Caco-2 (cell line): ENCODE results near the gene USP22. TPM values are rescaled to one million over a fixed set of nuclear protein-coding genes. Genes with fewer than 3 reads are reported as not detected.

Experiments
- BruUV-seq: library from RNA; stranded (reverse); fragments of 400-500 nt; replicated peaks from 2 replicates; lab custom pipeline; 2021; lab: Mats Ljungman, UMichigan
- CTCF ChIA-PET: fragments of 300-600 bp; sonication (Branson Sonifier 250); formaldehyde crosslinking; loops from one replicate; lab custom pipeline; 2022; ENCODE audit warnings: antibody characterized with exemption; lab: Charles Lee
- POLR2A ChIA-PET: fragments of 300-600 bp; sonication (Branson Sonifier 250); formaldehyde crosslinking; loops from one replicate; lab custom pipeline; 2022; ENCODE audit warnings: antibody characterized with exemption; lab: Charles Lee
- DNase-seq, 2 experiments: peaks; one replicate each; pipeline versions ENCODE4 v3.0.0 to v3.0.0-alpha.2; 2020 to 2022
- H3K27me3 ChIP-seq: replicated peaks from 2 replicates; pipeline ENCODE4 v1.6.0; 2011; ENCODE audit warnings: low read length; ENCODE audit not compliant: control insufficient read depth, insufficient read depth
- H3K36me3 ChIP-seq: 2 replicates; pipeline ENCODE4 v1.5.1; 2011; ENCODE audit warnings: low read length; ENCODE audit not compliant: control insufficient read depth, insufficient read depth
- H3K4me1 ChIP-seq: fragments of 250-450 bp; sonication (Bioruptor Pico); 2 replicates; pipeline ENCODE4 v1.5.1; 2020; ENCODE audit warnings: mild to moderate bottlenecking
- H3K4me3 ChIP-seq: 2 replicates; pipeline ENCODE4 v1.5.1; 2011; ENCODE audit warnings: low read depth, mild to moderate bottlenecking, control low read depth, low read length
- H3K9me3 ChIP-seq: fragments of 250-450 bp; sonication (Bioruptor Pico); 2 replicates; pipeline ENCODE4 v1.5.1; 2020; ENCODE audit warnings: mild to moderate bottlenecking, moderate library complexity
- H3K27ac Mint-ChIP-seq: one replicate; pipeline ENCODE4 v1.8.0; 2022; ENCODE audit warnings: mixed read lengths; ENCODE audit not compliant: unreplicated experiment
- H3K27me3 Mint-ChIP-seq: one replicate; pipeline ENCODE4 v1.8.0; 2022; ENCODE audit warnings: mixed read lengths; ENCODE audit not compliant: insufficient read depth, unreplicated experiment
- H3K36me3 Mint-ChIP-seq: one replicate; pipeline ENCODE4 v1.8.0; 2022; ENCODE audit warnings: mild to moderate bottlenecking, mixed read lengths; ENCODE audit not compliant: insufficient read depth, unreplicated experiment
- H3K4me1 Mint-ChIP-seq: one replicate; pipeline ENCODE4 v1.8.0; 2022; ENCODE audit warnings: low read depth, mixed read lengths; ENCODE audit not compliant: unreplicated experiment
- H3K4me3 Mint-ChIP-seq: one replicate; pipeline ENCODE4 v1.8.0; 2022; ENCODE audit warnings: mild to moderate bottlenecking, moderate library complexity, mixed read lengths; ENCODE audit not compliant: unreplicated experiment
- H3K9me3 Mint-ChIP-seq: one replicate; pipeline ENCODE4 v1.8.0; 2022; ENCODE audit warnings: mixed read lengths; ENCODE audit not compliant: unreplicated experiment
- CTCF ChIP-seq, 2 experiments: fragments of 200-600 bp in 1 of 2; IDR thresholded peaks; 1 replicate in 1 of 2; 2 replicates in 1 of 2; pipeline versions ENCODE4 v1.5.1 to v1.8.0; 2011 to 2022; ENCODE audit warnings: antibody characterized with exemption in 1 of 2, control low read depth in 1 of 2, inconsistent platforms in 1 of 2, low read depth in 1 of 2, low read length in 1 of 2, mild to moderate bottlenecking in 1 of 2, moderate library complexity in 1 of 2; ENCODE audit not compliant: insufficient read depth in 1 of 2, severe bottlenecking in 1 of 2, unreplicated experiment in 1 of 2
- intact Hi-C: fragments of 100-400 bp; cut with micrococcal nuclease; formaldehyde crosslinking; loops from one replicate; pipeline ENCODE4 v1.10.0; 2022; ENCODE audit not compliant: unreplicated experiment
- total RNA-seq: library from RNA; stranded (reverse); gene quantifications from 2 replicates; pipeline ENCODE4 v1.2.3, GENCODE V29; 2022

Gene USP22
- total RNA-seq, 1 experiment from 2014 or later, result 267 TPM

- H3K36me3 Mint-ChIP-seq, result peaks cover 100% of the 10 kb centered on the region
- CTCF ChIA-PET, result no interaction called here
- no peak overlapping the region for H3K4me3 Mint-ChIP-seq
- no TSS peak for BruUV-seq
- no peak for DNase-seq
- H3K9me3 Mint-ChIP-seq, result no peaks in the 10 kb centered on the region
- POLR2A ChIA-PET, result interaction anchor here (0.7 kb wide), 1 partner anchor 10 kb away, joined by 9 read pairs; no protein-coding TSS in a partner anchor
- no peaks in the 10 kb centered on the region for H3K4me1 ChIP-seq
- H3K9me3 ChIP-seq, result no peaks in the 10 kb centered on the region
- peaks cover 23% of the 10 kb centered on the region for H3K36me3 ChIP-seq
- H3K27ac Mint-ChIP-seq, result no peak overlapping the region
- no peak for TF ChIP-seq CTCF (IDR thresholded peaks at IDR 0.05; ENCODE audit: insufficient read depth in 1 of 2, low read depth in 1 of 2, low read length in 1 of 2, severe bottlenecking in 1 of 2, unreplicated experiment in 1 of 2)
- H3K27me3 Mint-ChIP-seq, result no peaks in the 10 kb centered on the region
- no peaks in the 10 kb centered on the region for H3K4me1 Mint-ChIP-seq
- no peaks in the 10 kb centered on the region for H3K27me3 ChIP-seq
- H3K4me3 ChIP-seq, result no peak overlapping the region
- intact Hi-C loops, result no loop called here
These were observed 39.7 kb downstream of the USP22 start for GRCh38 chr17:21003007-21003621.

DNA sequence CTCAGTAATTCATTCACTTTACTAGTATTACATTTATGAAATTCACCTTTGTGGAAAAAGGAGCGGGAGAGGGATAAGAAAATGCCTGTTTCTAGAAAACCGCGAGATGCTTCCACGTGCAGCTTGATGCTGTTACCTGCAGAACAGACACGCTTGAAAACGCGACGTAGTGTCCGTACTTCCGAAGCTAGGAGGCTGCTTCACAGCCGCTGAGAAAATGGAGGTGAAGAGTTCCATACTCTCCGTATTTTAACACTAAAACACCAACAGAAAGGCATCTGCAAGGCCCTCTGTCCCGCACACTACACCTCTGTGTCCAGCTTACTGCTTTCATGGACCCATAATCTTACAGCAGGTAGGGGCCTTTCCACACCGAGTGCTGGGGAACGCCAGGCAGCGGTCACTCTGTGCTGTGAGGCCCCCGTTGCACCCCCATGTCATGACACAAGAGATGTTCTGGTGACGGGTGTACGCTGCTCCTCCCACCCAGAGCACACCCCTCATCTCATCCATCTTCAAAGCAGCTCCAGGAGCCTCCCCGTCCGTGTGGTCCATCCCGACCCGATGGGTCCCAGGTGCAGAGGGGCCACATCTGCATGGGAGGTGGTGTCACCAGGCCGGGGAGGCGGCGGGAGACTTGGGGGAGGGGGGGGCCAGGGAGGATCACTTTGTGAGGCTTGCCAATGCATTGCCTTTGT is 40.4 kb downstream of the USP22 start:
- Mint-ChIP-seq H3K4me1 (no peaks in the 10 kb centered on the region), H3K27ac (no peak overlapping the region), H3K9me3 (no peaks in the 10 kb centered on the region), H3K36me3 (peaks cover 100% of the 10 kb centered on the region), H3K27me3 (no peaks in the 10 kb centered on the region), H3K4me3 (no peak overlapping the region)
- no TSS peak for BruUV-seq
- Histone ChIP-seq H3K36me3 (peaks cover 22% of the 10 kb centered on the region), H3K9me3 (no peaks in the 10 kb centered on the region), H3K27me3 (no peaks in the 10 kb centered on the region), H3K4me1 (no peaks in the 10 kb centered on the region), H3K4me3 (no peak overlapping the region)
- intact Hi-C loops, result no loop called here
- no peak for TF ChIP-seq CTCF (IDR thresholded peaks at IDR 0.05; ENCODE audit: insufficient read depth in 1 of 2, low read depth in 1 of 2, low read length in 1 of 2, severe bottlenecking in 1 of 2, unreplicated experiment in 1 of 2)
- ChIA-PET POLR2A (no interaction called here), CTCF (no interaction called here)
- DNase-seq, result no peak

DNA sequence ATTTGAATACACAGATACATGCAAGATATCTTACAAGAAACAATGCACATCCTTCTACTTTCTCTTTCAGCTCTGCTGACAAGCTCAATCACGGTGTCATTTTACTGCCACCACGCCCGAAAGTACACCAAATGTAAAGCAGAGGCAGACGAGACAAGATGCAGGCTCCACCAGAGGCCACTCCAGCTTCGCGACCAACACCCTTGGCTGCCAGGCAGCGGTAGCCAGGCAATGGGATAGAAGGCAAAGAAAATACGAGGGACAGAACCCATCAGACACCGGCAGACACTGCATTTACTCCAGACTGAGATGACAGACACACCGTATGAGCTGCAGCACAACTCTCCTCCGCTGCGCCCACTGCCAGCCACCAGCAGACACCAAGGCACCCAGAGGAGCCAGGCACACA is 41.0 kb downstream of the USP22 start:
- BruUV-seq, result no TSS peak
- ChIA-PET CTCF (no interaction called here), POLR2A (interaction anchor here (0.6 kb wide), 1 partner anchor 127 kb away, joined by 3 read pairs; no protein-coding TSS in a partner anchor)
- intact Hi-C loops, result no loop called here
- H3K36me3 Mint-ChIP-seq, result peaks cover 99% of the 10 kb centered on the region
- no peak for TF ChIP-seq CTCF (IDR thresholded peaks at IDR 0.05; ENCODE audit: insufficient read depth in 1 of 2, low read depth in 1 of 2, low read length in 1 of 2, severe bottlenecking in 1 of 2, unreplicated experiment in 1 of 2)
- no peaks in the 10 kb centered on the region for H3K4me1 Mint-ChIP-seq
- Histone ChIP-seq H3K4me1 (no peaks in the 10 kb centered on the region), H3K9me3 (no peaks in the 10 kb centered on the region), H3K4me3 (no peak overlapping the region), H3K27me3 (no peaks in the 10 kb centered on the region), H3K36me3 (peaks cover 21% of the 10 kb centered on the region)
- H3K27ac Mint-ChIP-seq, result no peak overlapping the region
- H3K27me3 Mint-ChIP-seq, result no peaks in the 10 kb centered on the region
- DNase-seq, result no peak
- H3K4me3 Mint-ChIP-seq, result no peak overlapping the region
- no peaks in the 10 kb centered on the region for H3K9me3 Mint-ChIP-seq
